ENCODE data around the gene ACAN.

ACAN gene

GRCh38 chr15:88877906-88878305, 74.7 kb downstream of the ACAN start:
- TF ChIP-seq, protein P1, sequence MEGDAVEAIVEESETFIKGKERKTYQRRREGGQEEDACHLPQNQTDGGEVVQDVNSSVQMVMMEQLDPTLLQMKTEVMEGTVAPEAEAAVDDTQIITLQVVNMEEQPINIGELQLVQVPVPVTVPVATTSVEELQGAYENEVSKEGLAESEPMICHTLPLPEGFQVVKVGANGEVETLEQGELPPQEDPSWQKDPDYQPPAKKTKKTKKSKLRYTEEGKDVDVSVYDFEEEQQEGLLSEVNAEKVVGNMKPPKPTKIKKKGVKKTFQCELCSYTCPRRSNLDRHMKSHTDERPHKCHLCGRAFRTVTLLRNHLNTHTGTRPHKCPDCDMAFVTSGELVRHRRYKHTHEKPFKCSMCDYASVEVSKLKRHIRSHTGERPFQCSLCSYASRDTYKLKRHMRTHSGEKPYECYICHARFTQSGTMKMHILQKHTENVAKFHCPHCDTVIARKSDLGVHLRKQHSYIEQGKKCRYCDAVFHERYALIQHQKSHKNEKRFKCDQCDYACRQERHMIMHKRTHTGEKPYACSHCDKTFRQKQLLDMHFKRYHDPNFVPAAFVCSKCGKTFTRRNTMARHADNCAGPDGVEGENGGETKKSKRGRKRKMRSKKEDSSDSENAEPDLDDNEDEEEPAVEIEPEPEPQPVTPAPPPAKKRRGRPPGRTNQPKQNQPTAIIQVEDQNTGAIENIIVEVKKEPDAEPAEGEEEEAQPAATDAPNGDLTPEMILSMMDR (IDR thresholded peaks at IDR 0.05; ENCODE audit: extremely low read depth, insufficient read depth, missing control alignments), result no peak
- in situ Hi-C loops (cut with MboI; ENCODE audit: low pct_unique_long_range_greater_than_20kb, low sequenced_read_pairs, unreplicated experiment), result no loop called here
- no peak for DNase-seq (ENCODE audit: low spot score)

DNA sequence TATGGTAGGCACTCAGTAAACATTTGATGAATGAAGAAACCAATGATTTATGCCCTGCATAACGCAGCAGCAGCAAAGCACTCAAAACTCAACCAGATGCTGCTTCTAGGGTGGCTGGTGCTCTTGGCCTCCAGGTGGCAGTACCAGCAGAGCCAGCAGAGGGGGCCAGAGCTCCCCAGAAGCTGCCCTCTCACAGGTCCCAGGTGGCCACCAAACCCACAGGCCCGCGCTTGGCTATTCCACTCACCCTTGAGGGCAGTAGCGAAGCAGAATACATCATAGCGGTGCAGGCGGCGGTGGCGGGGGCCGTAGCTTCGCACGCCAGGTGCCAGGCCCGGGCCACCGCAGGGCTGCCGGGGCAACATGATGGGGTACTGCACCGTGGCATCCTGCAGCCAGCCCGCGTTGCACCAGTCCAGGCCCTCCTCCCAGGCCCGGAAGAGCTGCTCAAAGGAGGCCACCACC, 75.5 kb downstream of the ACAN start:
- TF ChIP-seq, protein P1 (IDR thresholded peaks at IDR 0.05; ENCODE audit: extremely low read depth, insufficient read depth, missing control alignments), result peak; percentile 64
- DNase-seq (ENCODE audit: low spot score), result peak; percentile 82
- in situ Hi-C loops (cut with MboI; ENCODE audit: low pct_unique_long_range_greater_than_20kb, low sequenced_read_pairs, unreplicated experiment), result no loop called here

DNA sequence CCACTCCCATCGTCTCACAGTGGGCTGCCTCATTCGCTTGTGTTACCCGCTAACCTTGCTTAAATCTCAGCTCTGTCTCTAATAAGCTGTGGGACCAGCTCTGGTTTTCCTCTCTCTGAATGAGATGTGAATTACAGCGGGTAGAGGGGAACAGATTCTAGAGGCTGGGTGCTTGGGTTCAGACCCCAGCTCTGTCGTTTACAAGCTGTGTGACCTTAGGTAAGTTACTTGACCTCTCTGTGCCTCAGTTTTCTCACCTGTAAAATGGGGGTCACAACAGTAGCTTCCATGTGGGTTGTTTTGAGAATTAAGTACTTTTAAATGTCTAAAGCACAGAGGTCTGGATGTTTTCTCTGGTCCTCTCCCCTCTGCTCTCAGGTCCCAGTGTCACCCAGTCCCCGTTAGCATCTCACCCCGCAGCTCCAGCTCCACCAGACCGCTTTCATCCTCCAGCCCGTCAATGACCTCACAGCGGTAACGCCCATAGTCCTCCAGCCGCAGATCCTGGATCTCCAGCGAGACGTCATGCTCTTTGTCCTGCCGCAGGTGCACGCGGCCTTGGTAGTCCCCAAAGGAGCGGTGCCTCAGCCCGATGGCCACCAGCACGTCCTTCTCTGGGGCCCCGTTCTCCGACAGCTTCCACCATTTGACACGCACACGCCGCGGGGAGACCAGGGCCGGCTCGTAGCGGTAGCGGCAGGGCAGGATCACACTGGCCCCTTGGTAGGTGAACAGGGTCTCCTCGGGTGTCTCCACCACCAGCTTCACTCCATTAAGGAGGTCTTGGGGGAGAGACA, 77.9 kb downstream of the ACAN start:
- TF ChIP-seq, protein P1 (IDR thresholded peaks at IDR 0.05; ENCODE audit: extremely low read depth, insufficient read depth, missing control alignments), result no peak
- no peak for DNase-seq (ENCODE audit: low spot score)
- in situ Hi-C loops (cut with MboI; ENCODE audit: low pct_unique_long_range_greater_than_20kb, low sequenced_read_pairs, unreplicated experiment), result no loop called here

DNA sequence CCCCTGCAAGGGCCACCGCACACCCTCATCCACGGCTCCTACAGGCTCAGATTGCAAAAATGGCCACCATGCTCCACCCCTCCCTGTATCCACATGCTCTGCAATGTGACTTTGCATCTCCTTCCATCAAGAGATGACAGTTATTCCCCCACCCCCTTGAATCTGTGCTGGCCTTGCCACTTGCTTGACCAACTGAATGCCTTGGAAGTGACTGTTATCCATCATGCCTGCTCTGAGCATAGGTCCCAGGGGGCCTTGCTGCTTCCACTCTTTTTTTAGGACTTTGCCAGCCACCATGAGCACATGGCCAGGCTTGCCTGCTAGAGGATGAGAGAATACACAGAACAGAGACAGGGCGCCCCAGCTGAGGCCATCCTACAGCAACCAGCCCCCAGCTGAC, 78.5 kb downstream of the ACAN start:
- DNase-seq (ENCODE audit: low spot score), result no peak
- in situ Hi-C loops (cut with MboI; ENCODE audit: low pct_unique_long_range_greater_than_20kb, low sequenced_read_pairs, unreplicated experiment), result no loop called here
- TF ChIP-seq, protein P1 (IDR thresholded peaks at IDR 0.05; ENCODE audit: extremely low read depth, insufficient read depth, missing control alignments), result no peak

DNA sequence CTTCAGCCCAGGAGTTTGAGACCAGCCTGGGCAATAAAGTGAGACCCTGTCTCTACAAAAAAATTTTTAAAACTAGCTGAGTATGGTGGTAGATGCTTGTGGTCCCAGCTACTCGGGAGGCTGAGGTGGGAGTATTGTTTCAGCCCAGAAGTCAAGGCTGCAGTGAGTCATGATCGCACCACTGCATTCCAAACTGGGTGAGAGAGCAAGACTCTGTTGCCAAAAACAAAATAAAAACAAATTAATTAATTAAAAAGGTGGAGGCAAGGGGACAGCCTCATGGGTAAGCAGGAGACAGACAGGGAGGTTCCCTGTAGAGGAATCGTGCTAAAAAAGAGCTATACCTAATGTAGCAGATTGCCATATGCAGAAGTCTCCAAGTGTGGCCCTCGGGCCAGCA, 79.5 kb downstream of the ACAN start:
- no peak for DNase-seq (ENCODE audit: low spot score)
- TF ChIP-seq, protein P1 (IDR thresholded peaks at IDR 0.05; ENCODE audit: extremely low read depth, insufficient read depth, missing control alignments), result no peak
- in situ Hi-C loops (cut with MboI; ENCODE audit: low pct_unique_long_range_greater_than_20kb, low sequenced_read_pairs, unreplicated experiment), result no loop called here

GRCh38 chr15:88887068-88887580, 83.9 kb downstream of the ACAN start:
- no peak for DNase-seq (ENCODE audit: low spot score)
- in situ Hi-C loops (cut with MboI; ENCODE audit: low pct_unique_long_range_greater_than_20kb, low sequenced_read_pairs, unreplicated experiment), result no loop called here
- TF ChIP-seq, protein P1 (IDR thresholded peaks at IDR 0.05; ENCODE audit: extremely low read depth, insufficient read depth, missing control alignments), result no peak

All from GM13977 (cell line).